HG02852 (cell line): Measurements from ENCODE around the gene SLC25A17.
"Not testable (repeated sequence)": the region's sequence is repeated elsewhere in the genome, so short reads cannot be mapped to it uniquely, and the experiment has no call there.

Source experiments
- ATAC-seq: cut with Tn5 transposase; IDR thresholded peaks from one replicate; pipeline ENCODE4 v1.9.1; 2021; ENCODE audit warnings: mild to moderate bottlenecking, moderate library complexity; ENCODE audit not compliant: unreplicated experiment

SLC25A17 gene

DNA sequence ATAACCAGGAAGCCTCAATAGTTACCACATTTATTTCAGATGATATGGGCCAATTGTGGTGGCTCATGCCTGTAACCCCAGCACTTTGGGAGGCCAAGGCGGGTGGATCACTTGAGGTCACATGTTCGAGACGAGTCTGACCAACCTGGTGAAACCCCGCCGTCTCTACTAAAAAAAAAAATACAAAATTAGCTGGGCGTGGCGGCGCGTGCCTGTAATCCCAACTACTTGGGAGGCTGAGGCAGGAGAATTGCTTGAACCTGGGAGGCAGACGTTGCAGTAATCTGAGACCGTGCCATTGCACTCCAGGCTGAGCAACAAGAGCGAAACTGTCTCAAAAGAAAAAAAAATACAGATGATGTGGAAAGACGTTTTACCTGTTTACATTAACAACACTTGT lies 60.3 kb downstream of the SLC25A17 start:
- ATAC-seq = not testable (repeated sequence)

DNA sequence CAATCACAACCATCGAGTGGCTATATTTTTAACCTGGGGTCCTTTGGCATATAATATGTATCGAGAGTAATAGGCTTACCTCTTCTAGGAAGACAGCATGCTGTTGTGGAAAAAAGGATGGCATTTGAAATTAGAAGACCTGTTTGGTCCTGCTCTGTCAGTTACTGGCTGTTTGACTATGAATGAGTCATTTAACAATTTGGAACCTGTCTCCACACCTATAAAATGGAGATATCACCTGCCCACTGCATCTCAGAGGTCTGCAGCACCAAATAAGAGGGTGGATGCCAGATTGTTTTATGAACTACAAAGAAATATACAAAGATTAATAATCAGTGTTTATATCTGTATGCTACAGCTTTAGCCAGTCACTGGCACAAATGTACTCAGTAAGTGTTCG lies 60.8 kb downstream of the SLC25A17 start:
- ATAC-seq = no peak

DNA sequence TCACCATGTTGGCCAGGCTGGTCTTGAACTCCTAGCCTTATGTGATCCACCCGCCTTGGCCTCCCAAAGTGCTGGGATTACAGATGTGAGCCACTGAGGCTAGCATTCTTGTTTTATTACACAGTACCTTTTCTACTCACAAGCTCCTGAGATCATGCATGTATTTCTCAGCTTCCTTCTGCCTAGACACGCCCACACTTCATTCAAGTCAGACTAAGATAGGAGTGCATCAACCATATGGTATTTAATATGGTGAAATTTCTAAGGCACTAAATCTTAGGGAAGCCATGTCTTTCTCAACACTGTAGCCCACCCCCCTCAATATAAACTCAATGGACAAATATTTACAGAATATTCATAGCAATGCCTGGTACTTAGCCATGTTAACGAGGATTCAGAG lies 62.1 kb downstream of the SLC25A17 start:
- ATAC-seq = no peak

DNA sequence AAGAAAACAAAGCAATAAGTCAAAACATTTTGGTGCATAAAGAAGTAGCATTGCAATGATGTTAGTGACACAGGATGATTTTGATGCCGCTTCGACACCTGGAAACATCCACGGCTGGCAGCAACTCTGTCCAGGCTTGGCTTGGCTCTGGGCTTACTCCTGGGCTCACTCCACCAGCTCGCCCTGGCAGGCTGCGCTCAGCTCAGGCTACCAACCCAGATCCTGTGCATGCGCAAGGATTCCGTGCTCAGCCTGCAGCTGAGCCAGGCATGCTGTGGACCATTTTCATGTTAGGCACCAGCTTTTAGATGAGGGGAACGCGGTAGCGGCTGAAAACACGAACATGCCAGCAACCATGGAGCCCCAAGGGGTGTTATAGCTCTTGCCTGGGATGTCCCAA lies 66.0 kb downstream of the SLC25A17 start:
- no peak for ATAC-seq

DNA sequence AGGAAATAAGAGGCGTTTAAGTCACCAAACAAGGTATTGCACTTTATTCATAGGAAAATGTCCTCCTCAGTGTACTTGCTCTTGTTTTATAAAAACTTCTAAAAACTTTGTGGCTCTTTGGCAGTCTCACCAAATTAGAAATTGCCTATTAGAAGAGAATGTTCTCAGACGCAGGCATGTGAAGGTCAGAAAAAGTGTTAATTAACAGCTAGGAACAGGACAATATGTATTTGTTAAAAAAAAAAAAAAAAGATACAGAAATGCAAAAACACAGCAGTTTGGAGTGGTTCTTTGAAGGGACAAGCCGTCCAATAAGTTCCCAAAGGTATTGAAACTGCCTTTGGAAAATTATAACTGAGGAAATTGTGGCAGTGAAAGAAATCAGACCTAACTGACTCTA lies 67.9 kb downstream of the SLC25A17 start:
- no peak for ATAC-seq

DNA sequence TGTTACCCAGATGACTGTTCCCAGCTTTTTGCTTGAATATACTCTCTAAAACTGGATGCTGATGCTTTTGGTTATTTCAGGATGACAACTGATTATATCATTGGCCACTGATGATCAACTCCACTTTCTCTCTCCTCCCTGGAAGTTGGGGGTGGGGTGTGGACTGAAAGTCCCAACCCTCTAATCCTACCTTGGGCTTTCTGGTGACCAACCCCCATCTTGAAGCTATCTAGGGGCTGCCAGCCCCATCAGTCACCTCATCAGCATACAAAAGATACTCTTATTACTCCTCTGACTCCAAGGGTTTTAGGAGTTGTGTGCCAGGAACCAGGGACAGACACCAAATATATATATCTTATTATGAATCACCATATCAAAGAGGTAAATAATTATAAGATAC lies 69.3 kb downstream of the SLC25A17 start:
- no peak for ATAC-seq

DNA sequence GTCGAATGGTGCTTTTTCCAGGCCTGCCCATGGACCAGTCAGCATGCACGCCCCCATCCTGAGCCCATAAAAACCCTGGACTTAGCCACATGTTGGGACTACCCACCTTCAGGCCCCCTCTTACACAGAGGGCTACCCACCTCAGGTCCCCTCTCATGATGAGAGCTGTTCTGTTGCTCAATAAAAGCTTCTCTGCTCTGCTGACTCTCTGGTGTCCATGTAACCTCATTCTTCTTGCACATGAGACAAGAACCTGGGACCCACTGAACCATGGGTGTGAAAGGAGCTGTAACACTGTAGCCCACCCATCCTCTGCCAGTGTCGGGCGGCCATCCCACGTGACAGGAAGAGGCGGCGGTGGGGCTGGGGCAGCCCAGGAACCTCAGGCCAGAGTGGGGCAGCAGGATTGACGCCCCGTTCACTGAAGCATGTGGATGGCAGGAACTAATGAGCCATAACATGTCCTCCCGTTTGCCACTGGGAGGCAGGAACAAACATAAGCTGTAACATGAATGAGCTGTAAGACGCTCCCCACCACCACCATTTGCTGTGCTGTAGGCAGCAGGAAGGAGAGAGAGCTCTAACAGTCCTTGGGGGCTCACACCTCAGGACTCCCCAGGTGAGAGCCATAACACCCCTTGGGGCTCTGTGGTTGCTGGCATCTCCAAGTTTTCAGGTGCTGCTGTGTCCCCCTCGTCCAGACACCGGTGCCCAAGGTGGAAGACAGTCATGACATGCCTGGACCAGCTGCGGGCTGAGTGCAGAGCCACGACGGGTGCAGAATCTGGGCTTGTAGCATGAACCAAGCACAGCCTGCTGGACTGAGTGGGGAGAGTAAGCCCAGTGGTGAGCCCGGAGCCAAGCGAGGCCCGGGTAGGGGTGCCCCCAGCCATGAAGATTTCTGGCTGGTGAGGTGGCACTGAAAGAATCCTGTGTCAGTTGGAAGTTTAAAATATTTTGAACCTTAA lies 70.5 kb downstream of the SLC25A17 start:
- no peak for ATAC-seq

DNA sequence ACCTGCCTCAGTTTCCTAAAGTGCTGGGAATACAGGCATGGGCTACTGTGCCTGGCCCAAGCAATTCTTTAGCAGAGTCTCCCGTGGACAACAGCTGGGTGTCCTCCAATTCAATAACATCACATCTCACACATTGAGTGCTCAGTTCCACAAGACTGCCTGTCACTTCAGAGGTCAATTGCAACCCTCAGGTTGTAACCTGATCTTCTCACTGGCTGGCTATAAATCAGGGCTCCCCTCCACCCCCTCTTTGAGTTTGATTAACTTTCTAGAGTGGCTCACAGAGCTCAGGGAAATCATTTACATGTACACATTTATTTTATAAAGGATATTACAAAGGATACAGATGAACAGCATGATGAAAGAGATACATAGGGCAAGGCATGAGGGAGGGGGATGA lies 71.8 kb downstream of the SLC25A17 start:
- ATAC-seq = no peak

DNA sequence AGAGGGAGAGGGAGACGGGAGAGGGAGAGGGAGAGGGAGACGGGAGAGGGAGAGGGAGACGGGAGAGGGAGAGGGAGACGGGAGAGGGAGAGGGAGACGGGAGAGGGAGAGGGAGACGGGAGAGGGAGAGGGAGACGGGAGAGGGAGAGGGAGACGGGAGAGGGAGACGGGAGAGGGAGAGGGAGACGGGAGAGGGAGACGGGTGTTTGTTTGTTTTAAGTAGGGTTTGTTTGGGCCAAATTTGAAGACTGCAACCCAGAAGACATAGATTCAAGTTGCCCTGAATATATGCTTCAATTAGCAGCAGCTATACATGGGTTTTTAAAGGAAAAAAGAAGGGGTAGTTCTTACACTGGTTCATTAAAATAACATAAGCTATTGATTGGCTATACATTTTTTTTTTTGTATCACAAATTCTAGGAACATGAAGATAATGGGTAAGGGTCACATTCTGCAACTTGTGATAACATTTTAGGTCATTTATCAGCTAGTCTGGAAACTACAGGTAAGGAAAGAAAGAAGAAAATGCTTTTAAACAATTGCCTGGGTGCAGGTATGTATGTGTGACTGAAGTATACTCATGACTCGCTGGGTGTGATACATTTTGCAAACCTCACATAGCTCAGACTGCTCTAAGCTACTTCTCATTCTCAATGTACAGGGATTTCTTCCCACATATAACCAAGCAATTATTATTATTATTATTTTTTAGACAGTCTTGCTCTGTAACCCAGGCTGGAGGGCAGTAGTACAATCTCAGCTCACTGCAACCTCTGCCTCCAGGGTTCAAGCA lies 72.5 kb downstream of the SLC25A17 start:
- no peak for ATAC-seq

DNA sequence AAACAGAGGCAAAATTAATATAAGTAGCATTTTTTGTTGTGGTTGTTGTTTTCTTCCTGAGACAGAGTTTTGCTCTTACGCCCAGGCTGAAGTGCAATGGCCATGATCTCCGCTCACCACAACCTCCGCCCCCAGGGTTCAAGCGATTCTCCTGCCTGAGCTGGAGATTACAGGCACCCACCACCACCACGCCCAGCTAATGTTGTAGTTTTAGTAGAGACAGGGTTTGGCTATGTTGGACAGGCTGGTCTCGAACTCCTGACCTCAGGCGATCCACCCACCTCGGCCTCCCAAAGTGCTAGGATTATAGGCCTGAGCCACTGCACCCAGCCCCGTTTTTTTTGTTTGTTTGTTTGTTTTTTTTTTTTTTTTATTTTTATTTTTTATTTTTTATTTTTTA lies 75.4 kb downstream of the SLC25A17 start:
- no peak for ATAC-seq

DNA sequence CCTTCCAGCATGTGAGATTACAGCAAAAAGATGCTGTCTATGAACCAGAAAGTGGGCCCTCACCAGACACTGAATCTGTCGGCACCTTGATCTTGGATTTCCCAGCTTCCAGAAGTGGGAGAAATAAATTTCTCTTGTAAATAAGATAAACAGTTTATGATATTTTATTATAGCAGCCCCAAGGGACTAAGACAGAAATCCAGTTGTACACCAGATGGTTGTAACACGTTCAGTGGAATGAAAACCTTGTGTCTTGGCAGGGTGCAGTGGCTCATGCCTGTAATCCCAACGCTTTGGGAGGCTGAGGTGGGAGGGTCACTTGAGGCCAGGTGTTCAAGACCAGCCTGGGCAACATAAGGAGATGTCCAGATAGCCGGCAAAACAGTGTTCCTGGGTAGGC lies 78.0 kb downstream of the SLC25A17 start:
- ATAC-seq = no peak

DNA sequence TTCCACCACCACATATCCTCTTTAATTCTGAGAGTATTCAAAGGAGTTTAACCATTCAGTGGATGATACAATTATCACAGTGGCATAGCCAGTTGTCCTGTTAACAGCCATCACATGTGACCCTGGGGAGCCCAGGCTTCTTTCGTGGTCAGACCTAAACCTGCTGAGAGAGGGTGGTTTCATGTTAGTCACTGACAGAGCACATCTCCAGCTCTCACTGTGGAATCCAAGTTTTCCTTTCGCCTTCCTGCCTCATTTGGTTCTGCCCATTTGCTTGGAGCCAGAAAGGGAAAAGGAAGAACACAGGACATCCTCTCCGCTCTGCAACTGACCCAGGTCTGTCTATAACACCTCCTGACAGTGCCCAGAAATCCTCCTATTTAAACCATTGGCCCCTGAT lies 79.4 kb downstream of the SLC25A17 start:
- no peak for ATAC-seq

DNA sequence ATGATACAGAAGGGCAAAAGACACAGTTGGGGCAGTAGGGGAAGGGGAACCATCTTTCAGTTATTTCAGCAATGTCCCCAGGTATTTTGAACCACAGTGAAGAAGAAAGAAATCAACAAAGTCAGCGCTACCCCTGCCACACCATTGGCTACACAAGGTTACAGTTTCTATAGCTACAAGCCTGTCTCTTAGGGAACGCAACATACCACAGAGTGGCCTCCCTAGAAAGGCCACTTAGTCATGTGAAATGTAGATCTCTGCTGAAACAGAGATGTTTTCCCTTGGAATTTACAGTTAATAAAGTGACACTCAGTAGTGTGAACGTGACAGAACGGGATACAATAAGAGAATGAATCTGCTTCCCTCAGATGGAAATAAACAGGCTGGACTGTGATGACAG lies 85.2 kb downstream of the SLC25A17 start:
- ATAC-seq = no peak

DNA sequence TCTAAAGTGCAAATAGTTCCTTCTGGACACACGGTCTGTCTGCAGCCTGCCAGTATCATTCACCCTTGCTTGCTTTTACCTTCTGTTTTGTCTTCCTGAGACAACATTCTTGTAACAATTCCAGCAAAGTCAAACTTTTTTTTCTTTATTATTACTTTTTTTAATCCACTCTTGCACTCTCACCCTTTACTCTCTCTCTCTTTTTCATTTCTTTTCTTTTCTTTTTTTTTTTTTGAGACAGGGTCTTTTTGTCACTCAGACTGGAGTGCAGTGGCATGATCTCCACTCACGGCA lies 86.2 kb downstream of the SLC25A17 start:
- ATAC-seq = no peak

DNA sequence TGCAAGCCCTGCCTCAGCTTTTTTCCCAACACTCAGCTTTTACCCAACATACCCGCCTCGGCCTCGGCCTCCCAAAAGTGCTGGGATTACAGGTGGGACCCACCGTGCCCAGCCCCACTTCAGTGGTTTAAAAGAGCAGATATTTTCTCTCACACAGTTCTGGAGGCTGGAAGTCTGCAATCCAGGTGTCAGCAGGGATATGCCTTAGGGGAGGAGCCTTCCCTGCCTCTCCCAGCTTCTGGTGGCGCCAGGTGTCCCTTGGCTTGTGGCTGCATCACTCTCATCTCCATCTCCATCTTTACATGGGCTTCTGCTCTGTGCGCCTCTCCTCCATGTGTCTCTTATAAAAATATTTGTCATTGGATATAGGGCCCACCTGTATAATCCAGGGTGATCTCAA lies 89.9 kb downstream of the SLC25A17 start:
- ATAC-seq = no peak

DNA sequence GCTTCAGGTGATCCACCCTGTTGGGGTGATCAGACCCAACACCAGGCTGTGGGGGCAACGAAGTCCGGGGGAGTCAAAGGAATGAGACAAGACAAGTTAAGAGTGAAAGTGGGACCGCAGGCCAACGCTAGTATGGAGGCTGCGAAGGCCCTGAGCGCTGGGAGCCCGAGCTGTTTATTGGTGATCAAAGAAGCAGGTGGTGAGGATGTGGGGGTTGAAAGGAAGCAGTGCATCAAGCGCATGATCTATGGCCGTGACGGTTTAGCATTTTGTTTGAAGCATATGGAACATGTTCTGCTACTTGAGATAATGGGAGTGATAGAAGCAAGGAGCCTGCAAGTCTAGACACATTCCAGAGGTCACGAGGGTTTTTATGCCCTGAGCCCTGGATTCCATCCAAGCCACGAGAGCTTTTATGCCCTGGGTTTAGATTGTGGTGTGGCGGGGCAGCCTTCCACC lies 90.4 kb downstream of the SLC25A17 start:
- no peak for ATAC-seq

DNA sequence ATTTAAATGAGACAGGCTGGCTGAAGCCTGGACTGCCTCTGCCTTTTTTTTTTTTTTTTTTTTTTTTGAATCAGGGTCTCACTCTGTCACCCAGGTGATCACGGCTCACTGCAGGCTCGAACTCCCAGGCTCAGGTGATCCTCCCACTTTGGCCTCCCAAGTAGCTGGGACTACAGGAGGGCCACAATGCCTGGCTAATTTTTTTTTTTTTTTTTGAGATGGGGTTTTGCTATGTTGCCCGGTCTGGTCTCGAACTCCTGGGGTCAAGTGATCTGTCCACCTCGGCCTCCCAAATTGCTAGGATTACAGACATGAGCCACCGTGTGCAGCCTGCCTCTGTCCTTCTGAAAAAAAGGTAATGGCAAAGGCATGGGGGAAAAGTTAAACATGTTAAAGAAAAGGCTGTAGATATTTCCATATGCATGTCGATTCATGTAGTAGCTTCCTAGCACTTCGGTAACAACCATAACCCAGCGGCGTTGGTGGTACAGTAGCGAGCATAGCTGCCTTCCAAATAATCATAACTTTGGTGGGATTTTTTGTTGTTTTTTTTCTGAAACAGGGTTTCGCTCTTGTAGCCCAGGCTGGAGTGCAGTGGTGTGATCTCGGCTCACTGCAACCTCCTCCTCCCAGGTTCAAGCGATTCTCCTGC lies 91.1 kb downstream of the SLC25A17 start:
- ATAC-seq = no peak

DNA sequence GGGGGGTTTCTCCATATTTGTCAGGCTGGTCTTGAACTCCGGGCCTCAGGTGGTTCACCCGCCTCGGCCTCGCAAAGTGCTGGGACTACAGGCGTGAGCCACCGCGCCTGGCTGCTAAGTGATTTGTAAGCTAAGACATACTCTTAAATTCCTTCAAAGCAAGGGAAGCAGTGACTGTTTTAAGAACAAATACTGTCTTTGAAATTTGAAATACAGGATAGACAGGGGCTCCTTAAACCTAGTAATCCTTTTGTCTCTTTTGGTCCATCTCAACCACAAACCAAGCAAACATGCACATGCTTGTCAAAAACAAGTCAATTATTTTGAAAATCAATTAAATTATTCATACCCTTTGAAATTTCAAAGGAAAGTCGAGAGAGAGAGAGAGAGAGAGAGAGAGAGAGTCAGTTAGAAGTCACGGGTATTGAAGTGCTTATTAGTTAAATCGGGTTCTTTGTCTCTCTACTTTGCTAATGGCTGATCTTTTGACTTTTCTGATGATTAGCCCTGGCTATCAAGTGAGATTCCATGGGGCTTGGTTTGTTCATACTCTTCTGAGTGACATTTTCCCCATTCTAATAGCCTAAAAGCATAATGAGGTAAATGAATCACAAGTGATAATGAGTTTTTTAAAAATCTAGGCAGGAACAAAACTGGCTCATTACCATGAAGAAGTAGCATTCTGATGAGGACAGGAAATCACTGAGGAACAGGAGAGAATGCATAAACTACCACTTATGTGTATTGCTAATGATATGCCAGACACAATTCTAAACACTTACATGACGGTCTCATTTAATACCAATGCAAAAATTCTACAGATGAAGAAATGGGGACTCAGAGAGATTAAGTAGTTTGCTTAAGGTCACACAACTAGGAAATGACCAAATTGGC lies 91.8 kb downstream of the SLC25A17 start:
- ATAC-seq = no peak

DNA sequence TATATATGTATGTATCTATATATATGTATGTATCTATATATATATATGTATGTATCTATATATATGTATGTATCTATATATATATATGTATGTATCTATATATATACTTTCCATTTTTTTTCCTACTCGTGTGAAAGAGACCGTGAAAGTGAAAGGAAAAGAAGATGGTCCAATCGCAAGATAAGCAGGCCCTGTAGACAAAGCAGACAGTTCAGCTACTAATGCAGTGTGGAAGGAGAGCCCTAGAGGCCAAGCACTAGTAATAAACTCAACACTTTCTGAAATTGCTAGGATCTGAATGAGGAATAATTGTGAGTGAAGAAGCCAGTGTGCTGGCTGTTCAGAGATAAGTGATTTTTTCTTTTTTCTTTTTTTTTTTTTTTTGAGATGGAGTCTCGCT lies 92.6 kb downstream of the SLC25A17 start:
- ATAC-seq = no peak

DNA sequence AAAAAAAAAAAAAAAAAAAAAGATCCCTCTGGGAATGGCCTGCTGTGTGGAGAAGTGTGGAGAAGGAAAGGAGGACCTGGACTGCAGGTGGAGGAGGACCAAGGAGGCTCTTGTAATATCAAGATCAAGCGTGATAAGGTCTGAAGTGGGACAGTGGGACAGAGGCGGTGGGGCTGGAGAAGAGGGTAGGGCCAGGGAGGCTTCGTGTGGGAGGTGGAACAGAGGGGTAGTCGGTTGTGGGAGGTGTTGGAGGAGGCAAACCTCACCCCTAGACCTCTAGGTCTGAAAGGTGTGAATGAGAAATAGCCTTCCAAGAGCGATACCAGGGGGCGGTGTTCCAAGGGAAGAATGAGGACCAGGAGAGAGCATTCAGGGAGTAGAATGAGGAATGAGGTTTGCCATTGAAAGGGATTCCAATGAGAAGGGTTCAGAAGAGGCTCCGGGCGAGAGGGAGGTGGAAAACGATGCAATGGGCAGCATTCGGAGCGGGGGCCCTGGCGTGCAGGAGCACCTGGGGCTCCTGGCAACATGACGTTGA lies 95.7 kb downstream of the SLC25A17 start:
- no peak for ATAC-seq
